Measurements from ENCODE around the gene BCAT1. TPM values are rescaled to one million over a fixed set of nuclear protein-coding genes. Genes with fewer than 3 reads are reported as not detected.
"Not testable (repeated sequence)": the region's sequence is repeated elsewhere in the genome, so short reads cannot be mapped to it uniquely, and the experiment has no call there.

The BCAT1 gene
- total and polyA plus RNA-seq, 11 donors = 0.57 to 28.9 (median 3.5) TPM

DNA sequence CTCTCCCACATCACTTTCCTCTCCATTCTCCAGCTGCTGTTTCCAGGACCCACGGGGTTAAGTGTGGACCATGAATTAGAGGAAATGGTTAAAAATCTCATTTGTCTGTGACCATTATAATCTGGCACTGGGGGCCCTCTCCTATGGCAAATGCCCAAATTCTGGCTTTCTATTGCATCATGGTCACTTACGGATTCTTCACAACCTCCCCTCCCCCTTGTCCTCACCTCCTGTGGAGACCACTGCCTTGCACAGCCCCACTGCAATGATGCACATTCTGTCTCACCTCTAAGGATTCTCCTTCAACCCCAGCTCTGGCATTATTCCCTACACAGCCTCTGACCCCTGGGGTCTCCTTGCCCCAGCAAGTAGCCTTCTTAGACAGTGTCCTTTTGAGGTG lies 18.9 kb downstream of the BCAT1 start:
- no peak for ATAC-seq

DNA sequence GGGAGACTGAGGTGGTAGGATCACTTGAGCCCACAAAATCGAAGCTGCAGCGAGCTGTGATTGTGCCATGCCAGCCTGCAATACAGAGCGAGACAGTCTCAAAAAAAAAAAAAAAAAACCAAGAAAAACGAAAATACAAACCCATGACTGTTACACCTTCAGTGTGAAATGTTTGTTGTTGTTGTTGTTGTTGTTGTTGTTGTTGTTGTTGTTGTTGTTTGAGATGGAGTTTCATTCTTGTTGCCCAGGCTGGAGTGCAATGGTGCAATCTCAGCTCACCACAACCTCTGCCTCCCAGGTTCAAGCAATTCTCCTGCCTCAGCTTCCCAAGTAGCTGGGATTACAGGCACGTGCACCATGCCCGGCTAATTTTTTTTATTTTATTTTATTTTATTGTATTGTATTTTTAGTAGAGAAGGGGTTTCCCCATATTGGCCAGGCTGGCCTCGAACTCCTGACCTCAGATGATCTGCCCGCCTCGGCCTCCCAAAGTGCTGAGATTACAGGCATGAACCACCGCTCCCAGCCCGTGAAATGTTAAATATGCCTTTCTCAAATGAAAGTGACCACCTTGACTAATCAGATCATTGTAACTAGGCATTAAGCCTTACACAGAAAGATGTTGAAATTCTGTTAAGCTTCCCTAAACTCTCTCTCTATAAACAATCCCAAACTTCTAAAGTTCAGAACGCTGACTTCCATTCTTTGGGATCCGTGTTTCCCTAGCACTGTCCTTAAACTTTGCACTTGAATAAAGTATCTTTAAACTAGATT lies 20.2 kb downstream of the BCAT1 start:
- H3K9me3 ChIP-seq; H3K36me3 ChIP-seq; H3K27ac ChIP-seq; ATAC-seq; intact Hi-C loops (cut with DNase I); DNase-seq; H3K27me3 ChIP-seq; H3K4me1 ChIP-seq; H3K4me3 ChIP-seq: not testable (repeated sequence)
- WGBS, 4 donors = 86 to 91% (median 87%) methylated on average over 13 of the region's 13 CpGs

More for the DNA sequence above, 18.9 kb downstream of the BCAT1 start:
- Histone ChIP-seq H3K4me1 (peaks cover 0 to 8% (median 0%) of the 10 kb centered on the region in 12 donors), H3K9me3 (peaks cover 0 to 4% (median 0%) of the 10 kb centered on the region in 12 donors), H3K27ac (no peak overlapping the region), H3K36me3 (no peaks in the 10 kb centered on the region), H3K27me3 (peaks cover 0 to 6% (median 0%) of the 10 kb centered on the region in 9 donors), H3K4me3 (no peak overlapping the region)
- TF ChIP-seq, protein P1, sequence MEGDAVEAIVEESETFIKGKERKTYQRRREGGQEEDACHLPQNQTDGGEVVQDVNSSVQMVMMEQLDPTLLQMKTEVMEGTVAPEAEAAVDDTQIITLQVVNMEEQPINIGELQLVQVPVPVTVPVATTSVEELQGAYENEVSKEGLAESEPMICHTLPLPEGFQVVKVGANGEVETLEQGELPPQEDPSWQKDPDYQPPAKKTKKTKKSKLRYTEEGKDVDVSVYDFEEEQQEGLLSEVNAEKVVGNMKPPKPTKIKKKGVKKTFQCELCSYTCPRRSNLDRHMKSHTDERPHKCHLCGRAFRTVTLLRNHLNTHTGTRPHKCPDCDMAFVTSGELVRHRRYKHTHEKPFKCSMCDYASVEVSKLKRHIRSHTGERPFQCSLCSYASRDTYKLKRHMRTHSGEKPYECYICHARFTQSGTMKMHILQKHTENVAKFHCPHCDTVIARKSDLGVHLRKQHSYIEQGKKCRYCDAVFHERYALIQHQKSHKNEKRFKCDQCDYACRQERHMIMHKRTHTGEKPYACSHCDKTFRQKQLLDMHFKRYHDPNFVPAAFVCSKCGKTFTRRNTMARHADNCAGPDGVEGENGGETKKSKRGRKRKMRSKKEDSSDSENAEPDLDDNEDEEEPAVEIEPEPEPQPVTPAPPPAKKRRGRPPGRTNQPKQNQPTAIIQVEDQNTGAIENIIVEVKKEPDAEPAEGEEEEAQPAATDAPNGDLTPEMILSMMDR (IDR thresholded peaks at IDR 0.05) = no peak
- no peak for TF ChIP-seq POLR2A (IDR thresholded peaks at IDR 0.05)
- 55 to 68% (median 60%) methylated on average over 2 of the region's 2 CpGs for WGBS, 4 donors
- no peak for DNase-seq
- intact Hi-C loops (cut with DNase I) = no loop called here

DNA sequence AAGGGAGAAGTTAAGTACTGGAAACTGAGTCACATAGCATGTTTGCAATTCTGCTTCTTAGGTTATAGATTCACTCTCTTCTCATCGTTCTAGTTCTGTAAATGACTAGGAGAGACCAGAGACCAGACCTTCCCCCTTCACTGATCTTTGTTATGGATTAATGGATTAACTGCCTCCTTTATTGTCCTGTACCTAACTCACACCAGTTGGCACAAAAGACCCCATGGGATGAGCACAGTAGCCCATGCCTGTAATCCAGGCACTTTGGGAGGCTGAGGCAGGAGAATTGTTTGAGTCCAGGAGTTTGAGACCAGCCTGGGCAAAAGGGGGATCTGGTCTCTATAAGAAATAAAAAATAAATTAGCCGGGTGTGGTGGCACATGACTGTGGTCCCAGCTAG lies 20.8 kb downstream of the BCAT1 start:
- ATAC-seq = no peak

GRCh38 chr12:24926080-24926479 lies 22.8 kb downstream of the BCAT1 start:
- ATAC-seq; H3K27me3 ChIP-seq; H3K9me3 ChIP-seq; DNase-seq; intact Hi-C loops (cut with DNase I); H3K4me1 ChIP-seq; H3K36me3 ChIP-seq; H3K4me3 ChIP-seq; H3K27ac ChIP-seq: not testable (repeated sequence)
- 90 to 96% (median 93%) methylated on average over 15 to 24 of the region's 24 CpGs for WGBS, 4 donors

More for the DNA sequence above, 20.8 kb downstream of the BCAT1 start:
- no peak overlapping the region for H3K27ac ChIP-seq
- no peaks in the 10 kb centered on the region for H3K36me3 ChIP-seq
- 78 to 91% (median 87%) methylated on average over 2 of the region's 2 CpGs for WGBS, 4 donors
- peaks cover 0 to 4% (median 0%) of the 10 kb centered on the region in 12 donors for H3K9me3 ChIP-seq
- peaks cover 0 to 6% (median 0%) of the 10 kb centered on the region in 9 donors for H3K27me3 ChIP-seq
- H3K4me3 ChIP-seq = no peak overlapping the region
- TF ChIP-seq POLR2A (IDR thresholded peaks at IDR 0.05) = no peak
- TF ChIP-seq, protein P1 (IDR thresholded peaks at IDR 0.05) = no peak
- intact Hi-C loops (cut with DNase I) = no loop called here
- no peak for DNase-seq
- peaks cover 0 to 8% (median 0%) of the 10 kb centered on the region in 12 donors for H3K4me1 ChIP-seq

GRCh38 chr12:24922090-24922489 lies 26.8 kb downstream of the BCAT1 start:
- WGBS, 4 donors = 81 to 86% (median 83%) methylated on average over 6 of the region's 6 CpGs
- intact Hi-C loops (cut with DNase I) = no loop called here

More at GRCh38 chr12:24922090-24922489, 26.8 kb downstream of the BCAT1 start:
- Histone ChIP-seq H3K4me1 (peaks cover 0 to 7% (median 0%) of the 10 kb centered on the region in 12 donors), H3K36me3 (no peaks in the 10 kb centered on the region), H3K27me3 (no peaks in the 10 kb centered on the region), H3K27ac (no peak overlapping the region), H3K4me3 (no peak overlapping the region), H3K9me3 (no peaks in the 10 kb centered on the region)
- no peak for ATAC-seq
- no peak for TF ChIP-seq POLR2A (IDR thresholded peaks at IDR 0.05)
- TF ChIP-seq, protein P1 (IDR thresholded peaks at IDR 0.05) = no peak
- DNase-seq = no peak
